Muscle of leg (tissue), 11 donors: ENCODE data around the gene G3BP2. TPM values are rescaled to one million over a fixed set of nuclear protein-coding genes. Genes with fewer than 3 reads are reported as not detected.
"Not testable (repeated sequence)": the region's sequence is repeated elsewhere in the genome, so short reads cannot be mapped to it uniquely, and the experiment has no call there.

Experiments used
- DNase-seq: peaks from one replicate; pipeline ENCODE4 v3.0.0; 2013
- H3K27ac ChIP-seq: one replicate; pipeline ENCODE4 v1.5.1; 2013; ENCODE audit warnings: mild to moderate bottlenecking, low read length, control low read depth
- H3K27me3 ChIP-seq: one replicate; pipeline ENCODE4 v1.6.1; 2013; ENCODE audit warnings: low read length; ENCODE audit not compliant: control insufficient read depth, insufficient read depth
- H3K36me3 ChIP-seq: one replicate; pipeline ENCODE4 v1.6.1; 2013; ENCODE audit warnings: low read length; ENCODE audit not compliant: control insufficient read depth, insufficient read depth
- H3K4me1 ChIP-seq: one replicate; pipeline ENCODE4 v1.6.1; 2013; ENCODE audit warnings: low read length; ENCODE audit not compliant: control insufficient read depth, insufficient read depth
- H3K4me3 ChIP-seq: one replicate; pipeline ENCODE4 v1.5.1; 2013; ENCODE audit warnings: low read length, control low read depth
- H3K9me3 ChIP-seq: replicated peaks from 2 replicates; pipeline ENCODE4 v1.6.1; 2013; ENCODE audit warnings: low read depth, low read length; ENCODE audit not compliant: control insufficient read depth
- WGBS: methylation state at CpG from one replicate; pipeline ENCODE4 v1.1.5; 2013; ENCODE audit warnings: missing lambda C conversion rate; ENCODE audit not compliant: insufficient coverage; 5-methylcytosine and 5-hydroxymethylcytosine counted together
- polyA plus RNA-seq, 8 donors: library from polyadenylated mRNA; unstranded; fragments of 120-200 nt; gene quantifications; one replicate each; pipeline versions ENCODE4 v1.2.1 to v1.2.3, GENCODE V29; 2013; ENCODE audit warnings: inconsistent platforms in 1 of 8, low replicate concordance in 1 of 8; ENCODE audit not compliant: insufficient read length in 8 of 8, insufficient read depth in 1 of 8
- total RNA-seq: library from RNA; stranded (reverse); fragments of 120-200 nt; gene quantifications from one replicate; pipeline ENCODE4 v1.2.4, GENCODE V29; 2013

Gene G3BP2
- total and polyA plus RNA-seq, 9 donors: 97.7 to 180 (median 157) TPM

DNA sequence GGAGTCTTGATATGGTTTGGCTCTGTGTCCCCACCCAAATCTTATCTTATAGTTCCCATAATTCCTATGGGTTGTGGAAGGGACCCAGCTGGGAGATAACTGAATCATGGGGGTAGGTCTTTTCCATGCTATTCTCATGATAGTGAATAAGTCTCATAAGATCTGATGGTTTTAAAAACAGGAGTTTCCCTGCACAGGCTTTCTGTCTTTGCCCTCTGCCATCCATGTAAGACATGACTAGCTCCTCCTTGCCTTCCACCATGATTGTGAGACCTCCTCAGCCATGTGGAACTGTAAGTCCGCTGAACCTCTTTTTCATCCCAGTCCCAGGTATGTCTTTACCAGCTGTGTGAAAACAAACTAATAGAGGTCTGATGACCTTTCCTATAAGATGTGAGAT is 13.9 kb upstream of the G3BP2 start:
- not testable (repeated sequence) for H3K27me3 ChIP-seq, H3K4me3 ChIP-seq, H3K27ac ChIP-seq, DNase-seq, H3K4me1 ChIP-seq, H3K9me3 ChIP-seq
- no CpG with 5 or more reads among the region's 1 CpG for WGBS
- H3K36me3 ChIP-seq: peaks cover 17% of the 10 kb centered on the region

DNA sequence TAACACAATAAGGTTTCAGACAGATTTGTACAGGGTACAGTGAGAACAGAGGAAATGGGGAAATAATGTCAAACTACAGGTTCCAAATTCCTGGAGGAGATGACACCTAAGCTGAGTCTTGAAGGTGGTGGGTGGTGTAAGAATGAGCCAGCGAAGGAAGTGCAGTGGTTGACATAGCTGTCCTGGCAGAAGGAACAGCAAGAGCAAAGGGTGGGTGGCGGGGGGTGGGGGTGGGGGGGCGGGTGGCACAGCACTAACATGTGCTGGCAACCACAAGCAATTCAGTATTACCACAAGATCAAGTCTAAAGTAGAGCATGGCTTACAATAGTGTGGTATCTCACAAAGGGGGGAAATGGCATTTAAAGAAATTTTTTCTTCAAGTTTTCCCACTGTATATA is 13.1 kb upstream of the G3BP2 start:
- no peak overlapping the region for H3K4me3 ChIP-seq
- H3K9me3 ChIP-seq: no peaks in the 10 kb centered on the region
- peaks cover 13% of the 10 kb centered on the region for H3K36me3 ChIP-seq
- H3K27me3 ChIP-seq: no peaks in the 10 kb centered on the region
- DNase-seq: no peak
- no CpG with 5 or more reads among the region's 3 CpGs for WGBS
- H3K4me1 ChIP-seq: no peaks in the 10 kb centered on the region
- H3K27ac ChIP-seq: peak overlapping the region; percentile 3

DNA sequence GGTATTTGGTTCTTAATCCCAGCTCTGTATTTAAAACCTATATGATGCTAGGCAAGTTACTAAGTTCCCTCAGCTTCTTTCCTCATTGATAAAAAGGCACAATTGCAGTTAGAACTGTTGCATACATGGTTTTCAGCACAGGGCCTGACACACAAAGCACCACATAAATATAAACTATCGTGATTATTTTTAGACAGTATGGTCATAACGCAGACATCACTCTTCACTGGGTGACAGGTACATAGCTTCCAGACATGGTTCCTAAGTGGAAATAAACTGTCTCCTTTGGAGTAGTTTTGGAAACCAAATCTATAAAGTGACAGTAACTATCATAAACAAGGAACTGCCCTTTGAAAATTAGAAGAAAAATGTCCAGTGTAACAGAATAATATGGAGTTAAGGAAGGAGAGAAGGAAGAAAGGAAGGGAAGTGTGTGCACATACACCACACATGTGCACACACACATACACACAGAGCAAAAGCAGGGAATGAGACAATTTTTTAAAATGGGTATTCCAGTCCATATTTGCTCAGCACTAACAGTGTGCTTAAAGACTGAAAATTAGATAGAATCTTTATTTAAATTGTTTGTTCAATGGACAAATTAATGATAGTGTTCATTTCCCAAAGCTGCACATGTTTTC is 12.5 kb upstream of the G3BP2 start:
- Histone ChIP-seq H3K9me3 (no peaks in the 10 kb centered on the region), H3K36me3 (peaks cover 8% of the 10 kb centered on the region), H3K4me3 (no peak overlapping the region), H3K27ac (no peak overlapping the region), H3K27me3 (no peaks in the 10 kb centered on the region), H3K4me1 (no peaks in the 10 kb centered on the region)
- WGBS: no CpG with 5 or more reads among the region's 2 CpGs
- DNase-seq: no peak

DNA sequence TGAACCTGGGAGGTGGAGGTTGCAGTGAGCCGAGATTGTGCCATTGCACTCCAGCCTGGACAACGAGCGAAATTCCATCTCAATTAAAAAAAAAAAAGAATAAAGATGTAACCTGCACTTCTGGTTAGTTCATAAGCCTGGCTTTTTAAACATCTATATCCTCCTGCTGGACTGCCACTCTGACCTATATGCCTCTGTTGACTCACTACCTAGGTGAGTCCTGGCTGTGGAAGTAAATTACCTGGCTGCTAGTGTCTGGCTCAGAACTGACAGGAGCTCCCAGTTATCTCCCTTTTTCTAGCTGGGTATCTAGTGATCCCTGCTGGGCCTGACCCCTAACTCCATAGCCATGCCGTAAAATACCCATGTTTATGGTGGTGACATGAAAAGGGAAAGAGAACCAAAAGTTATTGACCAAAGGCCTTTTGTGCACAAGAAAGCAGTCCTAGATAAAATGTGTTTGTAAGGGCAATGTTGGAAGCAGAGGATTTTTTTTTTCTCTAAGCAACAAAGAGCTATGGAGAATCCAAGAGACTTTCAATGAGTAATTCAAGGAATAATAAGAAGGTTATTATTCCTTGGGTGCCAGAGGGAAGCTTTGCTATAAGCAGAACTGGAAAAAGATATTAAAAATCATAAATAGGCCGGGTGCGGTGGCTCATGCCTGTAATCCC is 10.4 kb upstream of the G3BP2 start:
- Histone ChIP-seq H3K9me3 (no peaks in the 10 kb centered on the region), H3K27ac (no peak overlapping the region), H3K4me3 (no peak overlapping the region), H3K27me3 (no peaks in the 10 kb centered on the region), H3K4me1 (no peaks in the 10 kb centered on the region), H3K36me3 (peaks cover 3% of the 10 kb centered on the region)
- DNase-seq: no peak
- 100% methylated on average over 2 of the region's 6 CpGs for WGBS

DNA sequence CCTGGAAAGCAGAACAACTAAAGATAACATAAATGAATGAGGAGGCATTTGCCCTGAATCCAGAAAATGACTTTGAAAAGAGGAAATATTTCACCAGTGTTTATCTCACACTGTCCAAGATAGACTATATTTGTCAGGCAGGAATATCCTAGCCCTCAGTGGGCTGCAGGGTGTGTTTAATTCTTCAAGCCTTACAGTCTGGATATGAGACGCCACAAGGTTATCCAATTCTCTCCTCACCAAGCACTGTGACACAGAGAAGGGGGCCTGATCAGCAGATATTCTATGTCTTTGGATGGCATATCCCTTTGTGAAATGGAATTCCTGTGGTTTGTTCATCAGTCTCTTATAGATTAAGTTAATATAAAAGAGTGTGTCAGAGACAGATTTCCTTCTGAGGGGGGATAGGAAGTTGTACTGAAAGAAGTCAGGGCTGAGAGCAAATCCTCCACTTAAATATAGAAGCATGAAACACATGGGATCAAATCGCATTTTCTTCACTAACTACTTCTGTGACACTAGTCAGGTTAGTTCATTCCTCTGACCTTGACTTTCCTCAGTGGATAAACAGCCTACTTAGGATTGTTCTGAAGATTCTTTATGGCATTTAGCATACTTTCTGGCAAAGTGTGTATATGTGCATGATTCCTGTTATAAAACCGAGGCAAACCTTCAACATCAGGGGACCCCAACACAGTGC is 6.8 kb upstream of the G3BP2 start:
- H3K4me3 ChIP-seq: no peak overlapping the region
- H3K9me3 ChIP-seq: no peaks in the 10 kb centered on the region
- H3K36me3 ChIP-seq: peaks cover 2% of the 10 kb centered on the region
- H3K27me3 ChIP-seq: no peaks in the 10 kb centered on the region
- peak overlapping the region; percentile 25 for H3K27ac ChIP-seq
- H3K4me1 ChIP-seq: no peaks in the 10 kb centered on the region
- no peak for DNase-seq
- WGBS: no CpG with 5 or more reads among the region's 3 CpGs

DNA sequence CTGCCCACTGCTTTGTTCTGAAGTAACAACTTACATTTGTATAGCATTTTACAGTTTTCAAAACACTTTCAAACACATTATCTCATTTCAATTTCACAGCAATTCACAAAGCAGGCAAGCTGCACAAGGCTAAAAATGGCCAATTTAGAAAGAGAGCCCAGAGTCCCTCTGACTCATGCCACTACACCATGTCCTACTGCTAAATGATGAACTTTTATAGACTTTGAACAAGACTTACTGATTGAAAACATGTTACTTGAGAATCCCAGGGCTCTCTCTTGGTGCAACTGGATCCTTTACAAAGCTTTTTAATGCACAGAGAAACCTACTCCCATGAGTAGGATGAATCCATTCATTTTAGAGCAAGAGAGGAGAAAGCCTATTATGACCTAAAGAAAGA is 5.8 kb upstream of the G3BP2 start:
- Histone ChIP-seq H3K4me1 (peaks cover 2% of the 10 kb centered on the region), H3K4me3 (no peak overlapping the region), H3K27me3 (no peaks in the 10 kb centered on the region), H3K27ac (no peak overlapping the region), H3K36me3 (peaks cover 2% of the 10 kb centered on the region), H3K9me3 (no peaks in the 10 kb centered on the region)
- DNase-seq: no peak

DNA sequence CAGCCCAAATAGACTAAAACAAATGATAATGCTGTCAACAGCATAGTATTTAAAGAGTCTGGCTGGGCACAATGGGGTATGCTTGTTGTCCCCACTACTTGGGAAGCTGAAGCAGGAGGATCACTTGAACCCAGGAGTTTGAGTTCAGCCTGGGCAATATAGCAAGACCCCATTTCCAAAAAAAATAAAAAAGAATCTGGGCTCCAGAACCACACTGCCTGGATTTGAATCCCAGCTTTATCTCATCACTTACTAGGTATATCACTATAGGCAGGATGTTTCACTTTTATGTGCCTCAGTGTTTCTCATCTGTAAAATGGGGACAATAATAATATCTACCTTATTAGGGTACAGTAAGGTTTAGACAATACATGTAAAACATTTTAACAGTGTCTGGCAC is 5.3 kb upstream of the G3BP2 start:
- no peak overlapping the region for H3K4me3 ChIP-seq
- no peaks in the 10 kb centered on the region for H3K27me3 ChIP-seq
- DNase-seq: no peak
- no peaks in the 10 kb centered on the region for H3K9me3 ChIP-seq
- peaks cover 5% of the 10 kb centered on the region for H3K4me1 ChIP-seq
- peaks cover 2% of the 10 kb centered on the region for H3K36me3 ChIP-seq
- H3K27ac ChIP-seq: no peak overlapping the region

DNA sequence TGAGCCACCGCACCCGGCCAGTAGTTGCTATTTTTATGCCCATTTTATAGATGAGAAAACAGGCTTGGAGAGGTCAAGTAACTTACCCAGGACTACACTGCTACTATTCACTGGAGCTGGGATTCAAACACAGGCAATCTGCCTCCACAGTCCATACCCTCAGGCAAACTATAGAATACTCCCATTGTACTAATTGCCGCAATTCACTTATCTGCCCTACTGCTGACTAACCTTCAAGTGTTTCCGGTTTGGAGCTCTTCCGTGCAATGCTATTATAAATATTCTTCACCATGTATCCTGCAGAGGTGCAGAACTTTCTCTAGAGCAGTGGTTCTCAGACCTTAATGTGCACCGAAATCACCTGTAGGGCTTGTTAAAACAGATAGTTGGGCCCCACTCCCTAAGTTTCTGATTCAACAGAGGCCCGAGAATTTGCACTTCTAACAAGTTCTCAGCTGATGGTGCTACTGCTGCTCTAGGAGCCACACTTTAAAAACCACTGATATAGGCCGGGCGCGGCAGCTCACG is 1.9 kb upstream of the G3BP2 start:
- no peak overlapping the region for H3K4me3 ChIP-seq
- no peaks in the 10 kb centered on the region for H3K27me3 ChIP-seq
- H3K4me1 ChIP-seq: peaks cover 8% of the 10 kb centered on the region
- no peak overlapping the region for H3K27ac ChIP-seq
- 94% methylated on average over 9 of the region's 11 CpGs for WGBS
- H3K36me3 ChIP-seq: peaks cover 2% of the 10 kb centered on the region
- no peaks in the 10 kb centered on the region for H3K9me3 ChIP-seq
- no peak for DNase-seq

DNA sequence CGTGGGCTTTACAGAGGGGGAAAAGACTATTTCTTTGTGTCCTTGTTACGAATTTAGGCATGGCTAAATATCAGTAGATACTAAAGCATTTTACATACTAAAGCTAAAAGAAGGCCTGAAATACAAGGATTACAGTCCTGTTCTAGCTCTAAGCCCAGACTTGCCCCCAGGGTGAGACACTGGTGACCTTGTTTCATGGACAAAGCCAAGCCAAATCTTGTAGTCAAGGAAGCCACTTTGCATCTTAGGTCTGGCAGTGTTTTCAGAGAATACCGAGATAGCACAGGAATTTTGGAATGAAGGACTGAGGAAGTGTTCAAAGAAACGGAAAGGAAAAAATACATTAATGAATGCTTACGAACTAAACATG is 733 bp upstream of the G3BP2 start:
- DNase-seq: peak; percentile 26
- Histone ChIP-seq H3K27me3 (no peaks in the 10 kb centered on the region), H3K9me3 (no peaks in the 10 kb centered on the region), H3K4me1 (peaks cover 8% of the 10 kb centered on the region), H3K4me3 (peak overlapping the region; percentile 91), H3K27ac (peak overlapping the region; percentile 98), H3K36me3 (peaks cover 2% of the 10 kb centered on the region)
- no CpG with 5 or more reads among the region's 5 CpGs for WGBS

DNA sequence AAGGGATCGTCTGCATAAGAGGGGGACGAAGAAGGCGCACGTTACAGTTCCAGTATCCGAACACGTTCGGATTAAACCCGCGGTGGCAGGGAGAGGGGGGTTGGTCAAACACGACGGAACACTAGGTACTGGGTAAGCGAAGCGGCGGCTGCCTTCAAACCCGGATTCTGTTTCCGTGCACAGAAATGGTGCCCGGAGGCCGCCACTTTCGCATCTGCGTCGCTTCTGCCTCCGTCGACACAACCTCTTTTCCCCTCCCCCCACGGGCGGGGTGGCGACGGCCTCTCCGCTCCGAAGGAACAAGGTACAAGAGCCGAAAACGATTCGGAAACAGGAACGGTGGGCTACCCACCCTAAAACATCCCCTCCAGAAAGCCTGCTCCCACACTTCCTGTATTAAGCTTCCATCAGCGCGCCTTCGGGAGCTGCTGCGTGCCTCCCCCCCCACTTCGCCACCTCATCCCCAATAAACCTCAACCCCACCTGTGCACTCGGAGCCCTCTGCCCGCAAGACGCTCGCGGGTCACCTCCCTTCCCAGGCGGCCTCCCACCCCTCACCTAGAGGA is 667 bp downstream of the G3BP2 start:
- no peaks in the 10 kb centered on the region for H3K27me3 ChIP-seq
- H3K36me3 ChIP-seq: no peaks in the 10 kb centered on the region
- WGBS: 0% methylated on average over 35 of the region's 44 CpGs
- peaks cover 8% of the 10 kb centered on the region for H3K4me1 ChIP-seq
- peak; percentile 78 for DNase-seq
- H3K27ac ChIP-seq: peak overlapping the region; percentile 98
- H3K4me3 ChIP-seq: peak overlapping the region; percentile 91
- H3K9me3 ChIP-seq: no peaks in the 10 kb centered on the region
